Neural progenitor cell (in vitro differentiated cells): Measurements from ENCODE around the gene C12orf60. TPM values are rescaled to one million over a fixed set of nuclear protein-coding genes. Genes with fewer than 3 reads are reported as not detected.

Experiments used
- DNase-seq: peaks from one replicate; pipeline ENCODE4 v3.0.0-alpha.2; 2016; ENCODE audit warnings: low spot score
- H2AFZ ChIP-seq: fragments of 200-600 bp; sonication (generic); replicated peaks from 2 replicates; pipeline ENCODE4 v1.6.1; 2016; ENCODE audit warnings: antibody characterized with exemption
- H3F3A ChIP-seq: fragments of 200-600 bp; sonication (generic); 2 replicates; pipeline ENCODE4 v1.6.1; 2016; ENCODE audit warnings: antibody characterized with exemption, low read depth
- H3K27ac ChIP-seq: fragments of 200-600 bp; sonication (generic); 2 replicates; pipeline ENCODE4 v1.5.1; 2016; ENCODE audit warnings: mild to moderate bottlenecking
- H3K27me3 ChIP-seq: fragments of 200-600 bp; sonication (generic); 2 replicates; pipeline ENCODE4 v1.6.1; 2016; ENCODE audit warnings: mild to moderate bottlenecking, moderate library complexity
- H3K36me3 ChIP-seq: fragments of 200-600 bp; sonication (generic); 2 replicates; pipeline ENCODE4 v1.5.1; 2016
- H3K4me1 ChIP-seq: fragments of 200-600 bp; sonication (generic); 2 replicates; pipeline ENCODE4 v1.6.1; 2016; ENCODE audit warnings: mixed run types
- H3K4me2 ChIP-seq: fragments of 200-600 bp; sonication (generic); 2 replicates; pipeline ENCODE4 v1.6.1; 2016
- H3K4me3 ChIP-seq: fragments of 200-600 bp; sonication (generic); 2 replicates; pipeline ENCODE4 v1.5.1; 2016
- H3K79me2 ChIP-seq: fragments of 200-600 bp; sonication (generic); 2 replicates; pipeline ENCODE4 v1.6.1; 2016; ENCODE audit warnings: low read depth
- H3K9ac ChIP-seq: fragments of 200-600 bp; sonication (generic); 2 replicates; pipeline ENCODE4 v1.6.1; 2016
- H3K9me3 ChIP-seq: fragments of 200-600 bp; sonication (generic); 2 replicates; pipeline ENCODE4 v1.5.1; 2016; ENCODE audit warnings: low read depth
- H4K20me1 ChIP-seq: fragments of 200-600 bp; sonication (generic); 2 replicates; pipeline ENCODE4 v1.6.1; 2016; ENCODE audit warnings: low read depth
- H3K27ac Mint-ChIP-seq: 3 replicates; pipeline ENCODE4 v1.8.0; 2021; ENCODE audit warnings: mixed read lengths
- H3K27me3 Mint-ChIP-seq: 2 replicates; pipeline ENCODE4 v1.8.0; 2022; ENCODE audit warnings: low read depth, mild to moderate bottlenecking, inconsistent platforms, moderate library complexity, mixed read lengths; ENCODE audit not compliant: insufficient read depth
- H3K36me3 Mint-ChIP-seq: 3 replicates; pipeline ENCODE4 v1.8.0; 2021; ENCODE audit warnings: mixed read lengths
- H3K4me1 Mint-ChIP-seq: 3 replicates; pipeline ENCODE4 v1.8.0; 2021; ENCODE audit warnings: mixed read lengths
- H3K4me3 Mint-ChIP-seq: 3 replicates; pipeline ENCODE4 v1.8.0; 2021; ENCODE audit warnings: mild to moderate bottlenecking, moderate library complexity, mixed read lengths
- H3K9me3 Mint-ChIP-seq: 3 replicates; pipeline ENCODE4 v1.8.0; 2020; ENCODE audit warnings: mixed read lengths
- CTCF ChIP-seq: fragments of 200-600 bp; sonication (generic); IDR thresholded peaks from 2 replicates; pipeline ENCODE4 v1.5.1; 2017; ENCODE audit warnings: antibody characterized with exemption, mild to moderate bottlenecking
- EZH2 ChIP-seq: fragments of 200-600 bp; sonication (generic); IDR thresholded peaks from 2 replicates; pipeline ENCODE4 v1.6.1; 2017; ENCODE audit warnings: antibody characterized with exemption, mild to moderate bottlenecking, moderate library complexity
- EZH2phosphoT487 ChIP-seq: fragments of 200-600 bp; sonication (generic); IDR thresholded peaks from 2 replicates; pipeline ENCODE4 v1.6.1; 2017; ENCODE audit warnings: antibody characterized with exemption
- total RNA-seq: library from RNA; depleted of rRNA; stranded (reverse); fragments of >200 nt; gene quantifications from 2 replicates; pipeline ENCODE4 v1.2.3, GENCODE V29; 2015; ENCODE audit warnings: low replicate concordance

Gene C12orf60
- total RNA-seq, 1 donor from 2014 or later, result 5.4 TPM

- no peak for DNase-seq
- Mint-ChIP-seq H3K4me1 (peaks cover 7% of the 10 kb centered on the region), H3K27me3 (no peaks in the 10 kb centered on the region), H3K27ac (no peak overlapping the region), H3K36me3 (peaks cover 4% of the 10 kb centered on the region), H3K4me3 (no peak overlapping the region), H3K9me3 (no peaks in the 10 kb centered on the region)
- Histone ChIP-seq H2AFZ (no peak overlapping the region), H3F3A (no peaks in the 10 kb centered on the region), H3K27ac (no peak overlapping the region), H4K20me1 (no peaks in the 10 kb centered on the region), H3K4me2 (no peak overlapping the region), H3K36me3 (no peaks in the 10 kb centered on the region), H3K9me3 (no peaks in the 10 kb centered on the region), H3K9ac (no peak overlapping the region), H3K4me1 (no peaks in the 10 kb centered on the region), H3K4me3 (no peak overlapping the region), H3K27me3 (no peaks in the 10 kb centered on the region), H3K79me2 (no peaks in the 10 kb centered on the region)
- no peak for TF ChIP-seq EZH2phosphoT487
- no peak for TF ChIP-seq EZH2
- no peak for TF ChIP-seq CTCF
Observed at GRCh38 chr12:14842315-14842714, 38.8 kb downstream of the C12orf60 start.

GRCh38 chr12:14843425-14843887 lies 40.0 kb downstream of the C12orf60 start, which contains the start of gene ART4:
Gene ART4 (minus strand): TSS chr12:14843526. CDS start chr12:14843113, 413 bp downstream.
- no peak for TF ChIP-seq EZH2phosphoT487
- no peak for TF ChIP-seq CTCF
- no peak for TF ChIP-seq EZH2
- Mint-ChIP-seq H3K36me3 (peaks cover 4% of the 10 kb centered on the region), H3K9me3 (no peaks in the 10 kb centered on the region), H3K4me3 (no peak within 1 kb of the TSS), H3K27me3 (no peaks in the 10 kb centered on the region), H3K27ac (no peak within 1 kb of the TSS), H3K4me1 (peaks cover 7% of the 10 kb centered on the region)
- Histone ChIP-seq H3F3A (no peaks in the 10 kb centered on the region), H3K4me3 (no peak within 1 kb of the TSS), H3K27ac (no peak within 1 kb of the TSS), H3K79me2 (no peaks in the 10 kb centered on the region), H3K4me2 (no peak within 1 kb of the TSS), H3K9me3 (no peaks in the 10 kb centered on the region), H3K4me1 (no peaks in the 10 kb centered on the region), H3K36me3 (no peaks in the 10 kb centered on the region), H4K20me1 (no peaks in the 10 kb centered on the region), H3K27me3 (no peaks in the 10 kb centered on the region), H2AFZ (no peak within 1 kb of the TSS), H3K9ac (no peak within 1 kb of the TSS)
- DNase-seq, result no peak

GRCh38 chr12:14844401-14844800 lies 40.9 kb downstream of the C12orf60 start:
- no peak overlapping the region for H2AFZ ChIP-seq
- H3K4me2 ChIP-seq, result no peak overlapping the region
- H3K27ac Mint-ChIP-seq, result no peak overlapping the region
- H3K36me3 Mint-ChIP-seq, result peaks cover under 1% of the 10 kb centered on the region
- no peak overlapping the region for H3K4me3 Mint-ChIP-seq
- H3K27ac ChIP-seq, result no peak overlapping the region
- no peak for TF ChIP-seq EZH2phosphoT487
- no peaks in the 10 kb centered on the region for H3K4me1 ChIP-seq
- no peaks in the 10 kb centered on the region for H3K9me3 ChIP-seq
- H3K36me3 ChIP-seq, result no peaks in the 10 kb centered on the region
- H4K20me1 ChIP-seq, result no peaks in the 10 kb centered on the region
- H3K27me3 ChIP-seq, result no peaks in the 10 kb centered on the region
- H3K27me3 Mint-ChIP-seq, result no peaks in the 10 kb centered on the region
- no peaks in the 10 kb centered on the region for H3K79me2 ChIP-seq
- DNase-seq, result no peak
- no peak overlapping the region for H3K9ac ChIP-seq
- H3K4me3 ChIP-seq, result no peak overlapping the region
- peaks cover 7% of the 10 kb centered on the region for H3K4me1 Mint-ChIP-seq
- no peaks in the 10 kb centered on the region for H3F3A ChIP-seq
- H3K9me3 Mint-ChIP-seq, result no peaks in the 10 kb centered on the region

- H3F3A ChIP-seq, result no peaks in the 10 kb centered on the region
- Mint-ChIP-seq H3K27ac (no peak overlapping the region), H3K36me3 (no peaks in the 10 kb centered on the region), H3K4me3 (no peak overlapping the region), H3K27me3 (no peaks in the 10 kb centered on the region), H3K9me3 (no peaks in the 10 kb centered on the region), H3K4me1 (peaks cover 11% of the 10 kb centered on the region)
- H3K9me3 ChIP-seq, result no peaks in the 10 kb centered on the region
- no peak overlapping the region for H3K4me2 ChIP-seq
- H3K36me3 ChIP-seq, result no peaks in the 10 kb centered on the region
- TF ChIP-seq CTCF (peak; percentile 87), EZH2phosphoT487 (no peak)
- H3K27me3 ChIP-seq, result no peaks in the 10 kb centered on the region
- H3K4me1 ChIP-seq, result no peaks in the 10 kb centered on the region
- H3K4me3 ChIP-seq, result no peak overlapping the region
- H3K27ac ChIP-seq, result no peak overlapping the region
- H3K9ac ChIP-seq, result no peak overlapping the region
- H3K79me2 ChIP-seq, result no peaks in the 10 kb centered on the region
- peak; percentile 70 for DNase-seq
- H4K20me1 ChIP-seq, result no peaks in the 10 kb centered on the region
- H2AFZ ChIP-seq, result peak overlapping the region; percentile 56
Observed at GRCh38 chr12:14845350-14845750, 41.9 kb downstream of the C12orf60 start.
